HG03558 (cell line): ENCODE data around the gene GYPB.
A peak's percentile ranks its signal among the peaks of the same experiment; 100 is the strongest.
"Not testable (repeated sequence)": the region's sequence is repeated elsewhere in the genome, so short reads cannot be mapped to it uniquely, and the experiment has no call there.

ENCODE experiments used
- ATAC-seq: cut with Tn5 transposase; IDR thresholded peaks from one replicate; pipeline ENCODE4 v1.9.1; 2021; ENCODE audit warnings: moderate number of reproducible peaks; ENCODE audit not compliant: unreplicated experiment; ENCODE audit errors: extremely low read depth

GYPB gene

GRCh38 chr4:144019277-144019676 lies at the start of gene GYPB:
TSS of gene GYPB (minus strand) at chr4:144019380. CDS start at chr4:144019287, 93 bp downstream.
- not testable (repeated sequence) for ATAC-seq

GRCh38 chr4:144061556-144061955 lies 42.4 kb upstream of the GYPB start:
- ATAC-seq: not testable (repeated sequence)

GRCh38 chr4:144060234-144060859 lies 41.2 kb upstream of the GYPB start:
- ATAC-seq: not testable (repeated sequence)

- ATAC-seq: no peak
These were observed 37.6 kb upstream of the GYPB start for GRCh38 chr4:144056800-144057199.

- not testable (repeated sequence) for ATAC-seq
These were observed 36.2 kb upstream of the GYPB start for GRCh38 chr4:144055336-144055735.

GRCh38 chr4:144051494-144051893 lies 32.3 kb upstream of the GYPB start:
- not testable (repeated sequence) for ATAC-seq

GRCh38 chr4:144050631-144051030 lies 31.5 kb upstream of the GYPB start:
- not testable (repeated sequence) for ATAC-seq

- ATAC-seq: not testable (repeated sequence)
These were observed 30.6 kb upstream of the GYPB start for GRCh38 chr4:144049495-144050424.

- ATAC-seq: not testable (repeated sequence)
These were observed 25.8 kb upstream of the GYPB start for GRCh38 chr4:144044936-144045335.

GRCh38 chr4:144032580-144032979 lies 13.4 kb upstream of the GYPB start:
- not testable (repeated sequence) for ATAC-seq

- not testable (repeated sequence) for ATAC-seq
These were observed 12.7 kb upstream of the GYPB start for GRCh38 chr4:144031875-144032274.

- ATAC-seq: not testable (repeated sequence)
These were observed 12.2 kb upstream of the GYPB start for GRCh38 chr4:144031369-144031768.

- ATAC-seq: not testable (repeated sequence)
These were observed 11.5 kb upstream of the GYPB start for GRCh38 chr4:144030708-144031107.

GRCh38 chr4:144026682-144027081 lies 7.5 kb upstream of the GYPB start:
- not testable (repeated sequence) for ATAC-seq

- not testable (repeated sequence) for ATAC-seq
These were observed 5.3 kb upstream of the GYPB start for GRCh38 chr4:144024399-144025053.

GRCh38 chr4:144022772-144023400 lies 3.7 kb upstream of the GYPB start:
- not testable (repeated sequence) for ATAC-seq

GRCh38 chr4:144021336-144021990 lies 2.3 kb upstream of the GYPB start:
- ATAC-seq: peak; percentile 59

- ATAC-seq: not testable (repeated sequence)
These were observed 768 bp downstream of the GYPB start for GRCh38 chr4:144018223-144019000.

GRCh38 chr4:144017271-144017670 lies 1.9 kb downstream of the GYPB start:
- not testable (repeated sequence) for ATAC-seq
